ENCODE data around the gene PTPRN2. TPM values are rescaled to one million over a fixed set of nuclear protein-coding genes. Genes with fewer than 3 reads are reported as not detected.
"Not testable (repeated sequence)": the region's sequence is repeated elsewhere in the genome, so short reads cannot be mapped to it uniquely, and the experiment has no call there.

Gene PTPRN2
- total and polyA plus RNA-seq, 8 donors: 4.9 to 136 (median 46.8) TPM

DNA sequence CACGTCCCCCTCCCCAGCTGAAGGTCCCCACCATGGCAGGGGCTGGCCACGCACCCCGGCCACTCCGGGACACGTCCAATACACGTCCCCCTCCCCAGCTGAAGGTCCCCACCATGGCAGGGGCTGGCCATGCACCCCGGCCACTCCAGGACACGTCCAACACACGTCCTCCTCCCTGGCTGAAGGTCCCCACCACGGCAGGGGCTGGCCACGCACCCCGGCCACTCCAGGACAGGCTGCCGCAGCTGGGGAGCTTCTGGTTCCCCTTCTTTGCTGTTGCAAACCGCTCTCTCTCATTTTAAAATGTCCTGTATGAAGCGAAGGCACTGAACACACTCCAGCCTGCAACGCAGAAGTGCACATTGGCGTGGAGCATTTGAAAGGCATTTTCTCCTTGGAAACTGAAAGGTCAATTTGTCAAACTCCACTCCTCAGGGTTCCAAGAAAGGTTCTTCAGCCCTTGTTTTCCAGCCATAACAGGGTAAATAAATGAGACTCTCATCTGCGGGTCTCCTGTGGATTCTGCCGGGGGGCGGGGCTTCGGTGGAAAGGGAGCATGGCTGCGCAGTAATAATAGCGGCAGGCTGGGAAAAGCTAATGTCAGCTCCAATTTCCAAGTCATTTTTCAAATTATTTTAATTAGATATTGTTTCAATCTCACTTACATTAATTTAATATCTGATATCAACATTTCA, 670.5 kb downstream of the PTPRN2 start:
- H3K4me3 ChIP-seq: no peak overlapping the region
- no peak for DNase-seq
- 88 to 96% (median 93%) methylated on average over 17 to 23 of the region's 23 CpGs for WGBS, 5 donors
- no peaks in the 10 kb centered on the region for H3K27me3 ChIP-seq
- intact Hi-C loops (cut with DNase I; ENCODE audit: low total_unique reads): no loop called here
- H3K27ac ChIP-seq: no peak overlapping the region
- H3K9me3 ChIP-seq: peaks cover 0 to 25% (median 20%) of the 10 kb centered on the region in 4 donors
- H3K36me3 ChIP-seq: peaks cover 0 to 3% (median 0%) of the 10 kb centered on the region in 4 donors
- TF ChIP-seq POLR2A (IDR thresholded peaks at IDR 0.05): no peak
- TF ChIP-seq, protein P1, sequence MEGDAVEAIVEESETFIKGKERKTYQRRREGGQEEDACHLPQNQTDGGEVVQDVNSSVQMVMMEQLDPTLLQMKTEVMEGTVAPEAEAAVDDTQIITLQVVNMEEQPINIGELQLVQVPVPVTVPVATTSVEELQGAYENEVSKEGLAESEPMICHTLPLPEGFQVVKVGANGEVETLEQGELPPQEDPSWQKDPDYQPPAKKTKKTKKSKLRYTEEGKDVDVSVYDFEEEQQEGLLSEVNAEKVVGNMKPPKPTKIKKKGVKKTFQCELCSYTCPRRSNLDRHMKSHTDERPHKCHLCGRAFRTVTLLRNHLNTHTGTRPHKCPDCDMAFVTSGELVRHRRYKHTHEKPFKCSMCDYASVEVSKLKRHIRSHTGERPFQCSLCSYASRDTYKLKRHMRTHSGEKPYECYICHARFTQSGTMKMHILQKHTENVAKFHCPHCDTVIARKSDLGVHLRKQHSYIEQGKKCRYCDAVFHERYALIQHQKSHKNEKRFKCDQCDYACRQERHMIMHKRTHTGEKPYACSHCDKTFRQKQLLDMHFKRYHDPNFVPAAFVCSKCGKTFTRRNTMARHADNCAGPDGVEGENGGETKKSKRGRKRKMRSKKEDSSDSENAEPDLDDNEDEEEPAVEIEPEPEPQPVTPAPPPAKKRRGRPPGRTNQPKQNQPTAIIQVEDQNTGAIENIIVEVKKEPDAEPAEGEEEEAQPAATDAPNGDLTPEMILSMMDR (IDR thresholded peaks at IDR 0.05): no peak
- H3K4me1 ChIP-seq: no peaks in the 10 kb centered on the region

DNA sequence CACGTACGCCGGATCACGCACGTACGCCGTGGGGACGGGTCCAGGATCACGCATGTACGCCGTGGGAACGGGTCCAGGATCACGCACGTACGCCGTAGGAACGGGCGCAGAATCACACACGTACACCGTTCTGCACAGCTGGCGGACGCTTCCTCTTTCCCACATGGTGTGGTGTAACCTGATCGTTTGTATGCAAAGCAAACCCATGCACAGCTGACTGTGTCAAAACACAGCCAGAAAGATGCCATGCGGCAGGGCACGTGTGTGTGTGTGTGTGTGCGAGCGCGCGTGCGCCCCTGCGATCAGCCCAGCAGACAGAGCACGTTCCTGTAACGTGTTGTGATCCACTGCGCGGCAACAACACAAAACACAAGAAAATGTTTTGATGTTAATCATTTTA, 677.2 kb downstream of the PTPRN2 start:
- no peaks in the 10 kb centered on the region for H3K27me3 ChIP-seq
- no peak overlapping the region for H3K27ac ChIP-seq
- H3K4me3 ChIP-seq: no peak overlapping the region
- peaks cover 0 to 3% (median 0%) of the 10 kb centered on the region in 4 donors for H3K36me3 ChIP-seq
- peaks cover 0 to 14% (median 12%) of the 10 kb centered on the region in 4 donors for H3K9me3 ChIP-seq
- intact Hi-C loops (cut with DNase I; ENCODE audit: low total_unique reads): no loop called here
- TF ChIP-seq POLR2A (IDR thresholded peaks at IDR 0.05) (no peak), EP300 (IDR thresholded peaks at IDR 0.05) (no peak), POLR2AphosphoS5 (IDR thresholded peaks at IDR 0.05) (no peak)
- TF ChIP-seq, protein P1 (IDR thresholded peaks at IDR 0.05): no peak
- peaks cover 0 to 4% (median 0%) of the 10 kb centered on the region in 4 donors for H3K4me1 ChIP-seq
- no peak for DNase-seq
- WGBS, 5 donors: 92 to 97% (median 96%) methylated on average over 35 of the region's 35 CpGs

- 95 to 98% (median 97%) methylated on average over 30 to 43 of the region's 43 CpGs for WGBS, 5 donors
- intact Hi-C loops (cut with DNase I; ENCODE audit: low total_unique reads); H3K27ac ChIP-seq; DNase-seq; H3K36me3 ChIP-seq; H3K4me1 ChIP-seq; H3K4me3 ChIP-seq; H3K27me3 ChIP-seq: not testable (repeated sequence)
- H3K9me3 ChIP-seq: peaks cover 0 to 11% (median 8%) of the 10 kb centered on the region in 4 donors
Observed at GRCh38 chr7:157910045-157910444, 677.6 kb downstream of the PTPRN2 start.

- TF ChIP-seq POLR2AphosphoS5 (IDR thresholded peaks at IDR 0.05) (no peak), EP300 (IDR thresholded peaks at IDR 0.05) (no peak), POLR2A (IDR thresholded peaks at IDR 0.05) (no peak)
- TF ChIP-seq, protein P1 (IDR thresholded peaks at IDR 0.05): no peak
- Histone ChIP-seq H3K27ac (no peak overlapping the region), H3K36me3 (no peaks in the 10 kb centered on the region), H3K27me3 (no peaks in the 10 kb centered on the region), H3K9me3 (peaks cover 0 to 4% (median 1%) of the 10 kb centered on the region in 4 donors), H3K4me1 (peaks cover 0 to 4% (median 0%) of the 10 kb centered on the region in 4 donors), H3K4me3 (no peak overlapping the region)
- DNase-seq: no peak
- 94 to 100% (median 98%) methylated on average over 8 of the region's 8 CpGs for WGBS, 5 donors
- intact Hi-C loops (cut with DNase I; ENCODE audit: low total_unique reads): no loop called here
Observed at GRCh38 chr7:157909370-157909769, 678.3 kb downstream of the PTPRN2 start.
